ENCODE data around the gene DNAJA3. TPM values are rescaled to one million over a fixed set of nuclear protein-coding genes. Genes with fewer than 3 reads are reported as not detected.

The DNAJA3 gene
- total RNA-seq, 1 experiment from 2014 or later: 56.2 TPM

DNA sequence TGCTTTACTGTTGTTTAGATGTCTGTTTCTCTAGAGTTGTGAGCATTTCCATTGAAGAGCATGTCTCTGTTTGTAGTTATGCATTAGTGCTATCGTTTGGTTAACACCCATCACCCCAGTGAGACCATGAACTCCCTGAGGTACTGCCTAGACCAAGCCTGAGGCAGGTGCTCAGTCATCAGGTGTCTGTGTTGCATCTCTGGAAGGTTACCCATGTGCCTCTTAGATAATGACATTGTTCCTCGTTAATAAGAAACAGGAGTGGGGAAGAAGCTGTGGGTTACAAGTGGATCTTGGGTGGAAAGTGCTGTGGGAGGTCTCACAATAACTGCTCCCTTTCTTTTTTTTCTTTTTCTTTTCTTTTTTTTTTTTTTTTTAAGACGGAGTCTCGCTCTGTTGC is 18.3 kb downstream of the DNAJA3 start:
- no peak overlapping the region for H3K9ac ChIP-seq (ENCODE audit: extremely low read depth, insufficient read length, low read length)
- Mint-ChIP-seq H3K4me3 (no peak overlapping the region; a peak in 1 of 5 replicates), H3K36me3 (ENCODE audit: insufficient read depth in 1 of 3, low read depth in 3 of 3) (peaks cover 58 to 89% (median 80%) of the 10 kb centered on the region in 3 experiments), H3K27me3 (ENCODE audit: low read depth) (no peaks in the 10 kb centered on the region), H3K4me1 (no peaks in the 10 kb centered on the region), H3K9me3 (no peaks in the 10 kb centered on the region), H3K27ac (0 out of 7 replicates have a peak overlapping the region, but pooled peaks of 1 of the 3 experiments have one; percentile 20)
- no peak overlapping the region for H3K4ac ChIP-seq (ENCODE audit: low read depth, low read length)
- H2BK12ac ChIP-seq (ENCODE audit: insufficient read length, low read depth, low read length): no peak overlapping the region
- no peak overlapping the region for H3K18ac ChIP-seq (ENCODE audit: insufficient read length, low read depth, low read length)
- H2BK20ac ChIP-seq (ENCODE audit: low read depth, low read length, poor library complexity, severe bottlenecking): no peak overlapping the region
- H4K5ac ChIP-seq (ENCODE audit: insufficient read length, low read depth, low read length): no peak overlapping the region
- no peaks in the 10 kb centered on the region for H3K27me3 ChIP-seq (ENCODE audit: insufficient read depth, low read length)
- TF ChIP-seq, protein P1, sequence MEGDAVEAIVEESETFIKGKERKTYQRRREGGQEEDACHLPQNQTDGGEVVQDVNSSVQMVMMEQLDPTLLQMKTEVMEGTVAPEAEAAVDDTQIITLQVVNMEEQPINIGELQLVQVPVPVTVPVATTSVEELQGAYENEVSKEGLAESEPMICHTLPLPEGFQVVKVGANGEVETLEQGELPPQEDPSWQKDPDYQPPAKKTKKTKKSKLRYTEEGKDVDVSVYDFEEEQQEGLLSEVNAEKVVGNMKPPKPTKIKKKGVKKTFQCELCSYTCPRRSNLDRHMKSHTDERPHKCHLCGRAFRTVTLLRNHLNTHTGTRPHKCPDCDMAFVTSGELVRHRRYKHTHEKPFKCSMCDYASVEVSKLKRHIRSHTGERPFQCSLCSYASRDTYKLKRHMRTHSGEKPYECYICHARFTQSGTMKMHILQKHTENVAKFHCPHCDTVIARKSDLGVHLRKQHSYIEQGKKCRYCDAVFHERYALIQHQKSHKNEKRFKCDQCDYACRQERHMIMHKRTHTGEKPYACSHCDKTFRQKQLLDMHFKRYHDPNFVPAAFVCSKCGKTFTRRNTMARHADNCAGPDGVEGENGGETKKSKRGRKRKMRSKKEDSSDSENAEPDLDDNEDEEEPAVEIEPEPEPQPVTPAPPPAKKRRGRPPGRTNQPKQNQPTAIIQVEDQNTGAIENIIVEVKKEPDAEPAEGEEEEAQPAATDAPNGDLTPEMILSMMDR (conservative IDR thresholded peaks at IDR 0.05): no peak
- H4K91ac ChIP-seq (ENCODE audit: insufficient read length, low read depth, low read length): no peak overlapping the region
- no peak overlapping the region for H4K8ac ChIP-seq (replicated peaks; ENCODE audit: insufficient read length, low read depth, low read length)
- no peaks in the 10 kb centered on the region for H3K9me3 ChIP-seq (ENCODE audit: control insufficient read depth, low read depth, low read length)
- no peak overlapping the region for H3K14ac ChIP-seq (ENCODE audit: insufficient read depth, low read length)
- H3K56ac ChIP-seq (ENCODE audit: insufficient read length, low read depth, low read length): no peak overlapping the region
- H2AK5ac ChIP-seq (ENCODE audit: insufficient read length, low read length): no peak overlapping the region
- H3K23ac ChIP-seq (ENCODE audit: insufficient read length, low read depth, low read length): no peak overlapping the region
- no peaks in the 10 kb centered on the region for H3K4me1 ChIP-seq (ENCODE audit: insufficient read depth, low read length)
- H2BK5ac ChIP-seq (ENCODE audit: insufficient read length, low read length): no peak overlapping the region
- no peak overlapping the region for H3K4me2 ChIP-seq (ENCODE audit: insufficient read depth, insufficient read length, low read length)
- no peak overlapping the region for H2BK120ac ChIP-seq (ENCODE audit: low read depth, low read length, poor library complexity, severe bottlenecking)
- H2AFZ ChIP-seq (ENCODE audit: low read length): no peak overlapping the region
- no peak overlapping the region for H3T11ph ChIP-seq (ENCODE audit: low read length)
- H3K79me1 ChIP-seq (ENCODE audit: insufficient read depth, low read depth, low read length, poor library complexity, severe bottlenecking): no peaks in the 10 kb centered on the region
- no peak for DNase-seq
- no peaks in the 10 kb centered on the region for H4K20me1 ChIP-seq (ENCODE audit: control insufficient read depth, insufficient read depth, insufficient read length)
- no peak overlapping the region for H3K27ac ChIP-seq (ENCODE audit: insufficient read length, low read depth, low read length)
- WGBS (ENCODE audit: extremely low coverage, insufficient read length, low lambda C conversion rate): no CpG with 5 or more reads among the region's 4 CpGs
- H2BK15ac ChIP-seq (ENCODE audit: low read depth, low read length): no peak overlapping the region
- no peaks in the 10 kb centered on the region for H3K23me2 ChIP-seq (ENCODE audit: insufficient read length, low read depth, low read length, poor library complexity, severe bottlenecking)
- 0 out of 2 replicates have a peak, but pooled peaks cover 2% of the 10 kb centered on the region for H3K79me2 ChIP-seq (ENCODE audit: insufficient read depth, low read length)

Measured in H9 (cell line).